Right atrium auricular region (tissue), 2 donors: ENCODE measurements around the gene SH3TC2. TPM values are rescaled to one million over a fixed set of nuclear protein-coding genes. Genes with fewer than 3 reads are reported as not detected.

Experiments
- DNase-seq: peaks from one replicate; pipeline ENCODE4 v3.0.0-alpha.2; 2019; ENCODE audit warnings: low spot score
- H3K27ac ChIP-seq, 2 donors: fragments of 200-600 bp; sonication (generic); 1 replicate in 1 of 2; 2 replicates in 1 of 2; pipeline ENCODE4 v1.5.1; 2016 to 2019
- H3K27me3 ChIP-seq, 2 donors: fragments of 200-600 bp; sonication (generic); one replicate each; pipeline versions ENCODE4 v1.5.1 to v1.6.0; 2017 to 2019
- H3K36me3 ChIP-seq: fragments of 200-600 bp; sonication (generic); one replicate; pipeline ENCODE4 v1.5.1; 2016
- H3K4me1 ChIP-seq, 2 donors: fragments of 200-600 bp; sonication (generic); one replicate each; pipeline versions ENCODE4 v1.5.1 to v1.6.0; 2017 to 2019
- H3K4me3 ChIP-seq, 2 donors: fragments of 200-600 bp; sonication (generic); 1 replicate in 1 of 2; 2 replicates in 1 of 2; pipeline ENCODE4 v1.5.1; 2017 to 2019; ENCODE audit warnings: mild to moderate bottlenecking in 1 of 2, moderate library complexity in 1 of 2
- H3K9me3 ChIP-seq, 2 donors: fragments of 200-600 bp; sonication (generic); one replicate each; pipeline ENCODE4 v1.5.1; 2019
- CTCF ChIP-seq, 2 donors: fragments of 200-600 bp; sonication (generic); IDR thresholded peaks; one replicate each; pipeline ENCODE4 v1.5.1; 2019; ENCODE audit warnings: antibody characterized with exemption in 2 of 2
- total RNA-seq, 2 donors: library from RNA; depleted of rRNA; stranded (reverse); fragments of >200 nt; gene quantifications; one replicate each; pipeline ENCODE4 v1.1.0, GENCODE V29; 2016

Gene SH3TC2
- total RNA-seq, 2 donors from 2014 or later: 4.7 to 13.1 TPM

- no peak for DNase-seq
- no peaks in the 10 kb centered on the region for H3K4me1 ChIP-seq
- no peak overlapping the region for H3K4me3 ChIP-seq
- no peaks in the 10 kb centered on the region for H3K36me3 ChIP-seq
- H3K9me3 ChIP-seq: no peaks in the 10 kb centered on the region
- no peaks in the 10 kb centered on the region for H3K27me3 ChIP-seq
- TF ChIP-seq CTCF (IDR thresholded peaks at IDR 0.05): no peak
- no peak overlapping the region for H3K27ac ChIP-seq
Observed at GRCh38 chr5:149024477-149024876, 38.4 kb downstream of the SH3TC2 start.

GRCh38 chr5:149022200-149022599, 40.7 kb downstream of the SH3TC2 start:
- Histone ChIP-seq H3K4me1 (no peaks in the 10 kb centered on the region), H3K36me3 (no peaks in the 10 kb centered on the region), H3K4me3 (no peak overlapping the region), H3K27me3 (no peaks in the 10 kb centered on the region), H3K9me3 (no peaks in the 10 kb centered on the region), H3K27ac (no peak overlapping the region)
- DNase-seq: no peak
- TF ChIP-seq CTCF (IDR thresholded peaks at IDR 0.05): no peak

DNA sequence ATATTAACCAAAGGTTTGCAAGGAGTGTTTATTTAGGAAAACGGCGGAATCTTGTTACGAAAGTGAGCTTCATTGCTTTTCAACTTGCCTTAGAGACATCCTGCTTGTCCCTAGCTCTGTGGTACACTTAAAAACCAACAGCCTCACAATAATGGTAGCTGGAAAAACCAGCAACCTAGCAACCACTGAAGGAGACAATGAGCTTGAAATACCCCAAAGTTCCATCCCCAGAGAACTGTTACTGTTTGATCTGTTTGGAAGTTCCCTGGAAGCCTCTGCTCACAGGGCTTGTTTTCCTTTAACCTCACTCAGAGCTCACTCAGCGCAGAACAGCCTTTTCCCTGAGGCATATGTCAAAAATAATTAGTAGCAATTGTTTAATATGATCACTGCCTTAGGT, 43.2 kb downstream of the SH3TC2 start:
- no peaks in the 10 kb centered on the region for H3K4me1 ChIP-seq
- DNase-seq: no peak
- H3K9me3 ChIP-seq: no peaks in the 10 kb centered on the region
- H3K4me3 ChIP-seq: no peak overlapping the region
- H3K27me3 ChIP-seq: no peaks in the 10 kb centered on the region
- no peak for TF ChIP-seq CTCF (IDR thresholded peaks at IDR 0.05)
- no peak overlapping the region for H3K27ac ChIP-seq
- H3K36me3 ChIP-seq: no peaks in the 10 kb centered on the region

GRCh38 chr5:149018909-149019443, 43.9 kb downstream of the SH3TC2 start:
- Histone ChIP-seq H3K4me3 (no peak overlapping the region), H3K27ac (no peak overlapping the region), H3K4me1 (no peaks in the 10 kb centered on the region), H3K9me3 (no peaks in the 10 kb centered on the region), H3K36me3 (no peaks in the 10 kb centered on the region), H3K27me3 (no peaks in the 10 kb centered on the region)
- no peak for TF ChIP-seq CTCF (IDR thresholded peaks at IDR 0.05)
- DNase-seq: no peak

- no peaks in the 10 kb centered on the region for H3K9me3 ChIP-seq
- H3K27ac ChIP-seq: no peak overlapping the region
- H3K4me1 ChIP-seq: no peaks in the 10 kb centered on the region
- no peak for TF ChIP-seq CTCF (IDR thresholded peaks at IDR 0.05)
- DNase-seq: no peak
- H3K4me3 ChIP-seq: no peak overlapping the region
- no peaks in the 10 kb centered on the region for H3K27me3 ChIP-seq
- no peaks in the 10 kb centered on the region for H3K36me3 ChIP-seq
Observed at GRCh38 chr5:149017636-149018035, 45.2 kb downstream of the SH3TC2 start.

DNA sequence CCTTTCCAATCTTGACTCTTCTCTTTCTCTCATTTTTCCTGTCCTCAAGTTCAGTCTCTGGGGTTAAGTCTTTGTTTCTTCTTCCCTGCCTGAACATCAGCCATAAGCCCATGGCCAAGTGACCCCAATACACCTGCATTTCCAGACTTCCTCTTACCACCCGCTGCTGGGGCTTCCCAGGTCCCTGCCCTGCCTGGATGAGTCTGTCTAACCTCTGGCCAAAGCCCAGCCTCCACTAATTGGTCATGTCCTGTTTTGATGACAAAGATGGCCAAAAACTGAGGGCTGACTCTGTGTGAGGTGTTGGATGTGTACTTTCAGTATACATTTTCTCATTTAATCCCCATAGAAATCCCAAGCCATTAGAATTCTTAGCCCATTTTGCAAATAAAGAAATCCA, 47.3 kb downstream of the SH3TC2 start:
- Histone ChIP-seq H3K27me3 (no peaks in the 10 kb centered on the region), H3K4me3 (no peak overlapping the region), H3K4me1 (no peaks in the 10 kb centered on the region), H3K9me3 (no peaks in the 10 kb centered on the region), H3K27ac (no peak overlapping the region), H3K36me3 (no peaks in the 10 kb centered on the region)
- no peak for TF ChIP-seq CTCF (IDR thresholded peaks at IDR 0.05)
- no peak for DNase-seq
